ENCODE results near the gene ADAMTS17.

Gene ADAMTS17

GRCh38 chr15:100254691-100255090 is 87.1 kb downstream of the ADAMTS17 start:
- H3K9me2 ChIP-seq (replicated peaks; ENCODE audit: low read depth, low read length), result no peaks in the 10 kb centered on the region
- no peak overlapping the region for H2AFZ ChIP-seq (ENCODE audit: low read length)
- H4K20me1 ChIP-seq (ENCODE audit: insufficient read depth, low read length, poor library complexity, severe bottlenecking), result no peaks in the 10 kb centered on the region
- H3K36me3 ChIP-seq (ENCODE audit: insufficient read depth, low read length), result no peaks in the 10 kb centered on the region; the same call in 1 of the 2 replicates
- H3K79me2 ChIP-seq (ENCODE audit: insufficient read depth, low read length), result no peaks in the 10 kb centered on the region
- peaks cover 3% of the 10 kb centered on the region; the same call in 1 of the 2 replicates for H3K9me3 ChIP-seq (ENCODE audit: insufficient read depth, low read depth, low read length)
- no peaks in the 10 kb centered on the region for H3K27me3 ChIP-seq (ENCODE audit: insufficient read depth, low read length, poor library complexity, severe bottlenecking)
- no peak overlapping the region for H3K4me2 ChIP-seq (ENCODE audit: low read depth, low read length, poor library complexity, severe bottlenecking)
- no peak for TF ChIP-seq EZH2phosphoT487 (IDR thresholded peaks at IDR 0.05; ENCODE audit: borderline replicate concordance)
- TF ChIP-seq, protein P1, sequence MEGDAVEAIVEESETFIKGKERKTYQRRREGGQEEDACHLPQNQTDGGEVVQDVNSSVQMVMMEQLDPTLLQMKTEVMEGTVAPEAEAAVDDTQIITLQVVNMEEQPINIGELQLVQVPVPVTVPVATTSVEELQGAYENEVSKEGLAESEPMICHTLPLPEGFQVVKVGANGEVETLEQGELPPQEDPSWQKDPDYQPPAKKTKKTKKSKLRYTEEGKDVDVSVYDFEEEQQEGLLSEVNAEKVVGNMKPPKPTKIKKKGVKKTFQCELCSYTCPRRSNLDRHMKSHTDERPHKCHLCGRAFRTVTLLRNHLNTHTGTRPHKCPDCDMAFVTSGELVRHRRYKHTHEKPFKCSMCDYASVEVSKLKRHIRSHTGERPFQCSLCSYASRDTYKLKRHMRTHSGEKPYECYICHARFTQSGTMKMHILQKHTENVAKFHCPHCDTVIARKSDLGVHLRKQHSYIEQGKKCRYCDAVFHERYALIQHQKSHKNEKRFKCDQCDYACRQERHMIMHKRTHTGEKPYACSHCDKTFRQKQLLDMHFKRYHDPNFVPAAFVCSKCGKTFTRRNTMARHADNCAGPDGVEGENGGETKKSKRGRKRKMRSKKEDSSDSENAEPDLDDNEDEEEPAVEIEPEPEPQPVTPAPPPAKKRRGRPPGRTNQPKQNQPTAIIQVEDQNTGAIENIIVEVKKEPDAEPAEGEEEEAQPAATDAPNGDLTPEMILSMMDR (conservative IDR thresholded peaks at IDR 0.05; ENCODE audit: low read length), result no peak
- H3F3A ChIP-seq (ENCODE audit: low read depth), result no peaks in the 10 kb centered on the region
- no peak overlapping the region for H3K4me3 ChIP-seq (ENCODE audit: low read length, poor library complexity, severe bottlenecking)
- H3K4me1 ChIP-seq (ENCODE audit: insufficient read depth, low read length, poor library complexity, severe bottlenecking), result peaks cover 10% of the 10 kb centered on the region
- H3K9ac ChIP-seq (ENCODE audit: low read depth, low read length, poor library complexity, severe bottlenecking), result no peak overlapping the region

GRCh38 chr15:100254285-100254684 is 87.5 kb downstream of the ADAMTS17 start:
- no peaks in the 10 kb centered on the region; the same call in 1 of the 2 replicates for H3K36me3 ChIP-seq (ENCODE audit: insufficient read depth, low read length)

GRCh38 chr15:100253640-100254039 is 88.1 kb downstream of the ADAMTS17 start:
- H3K79me2 ChIP-seq (ENCODE audit: insufficient read depth, low read length), result no peaks in the 10 kb centered on the region
- peaks cover 2% of the 10 kb centered on the region; the same call in 1 of the 2 replicates for H3K9me3 ChIP-seq (ENCODE audit: insufficient read depth, low read depth, low read length)
- H3K4me2 ChIP-seq (ENCODE audit: low read depth, low read length, poor library complexity, severe bottlenecking), result peak overlapping the region; percentile 28
- no peaks in the 10 kb centered on the region for H3F3A ChIP-seq (ENCODE audit: low read depth)
- H3K4me3 ChIP-seq (ENCODE audit: low read length, poor library complexity, severe bottlenecking), result no peak overlapping the region
- TF ChIP-seq, protein P1 (conservative IDR thresholded peaks at IDR 0.05; ENCODE audit: low read length), result no peak
- no peak for TF ChIP-seq EZH2phosphoT487 (IDR thresholded peaks at IDR 0.05; ENCODE audit: borderline replicate concordance)
- no peaks in the 10 kb centered on the region for H3K27me3 ChIP-seq (ENCODE audit: insufficient read depth, low read length, poor library complexity, severe bottlenecking)
- H3K9me2 ChIP-seq (replicated peaks; ENCODE audit: low read depth, low read length), result no peaks in the 10 kb centered on the region
- H4K20me1 ChIP-seq (ENCODE audit: insufficient read depth, low read length, poor library complexity, severe bottlenecking), result no peaks in the 10 kb centered on the region
- peak overlapping the region; percentile 70 for H2AFZ ChIP-seq (ENCODE audit: low read length)
- no peaks in the 10 kb centered on the region; the same call in 1 of the 2 replicates for H3K36me3 ChIP-seq (ENCODE audit: insufficient read depth, low read length)
- H3K9ac ChIP-seq (ENCODE audit: low read depth, low read length, poor library complexity, severe bottlenecking), result no peak overlapping the region
- peaks cover 10% of the 10 kb centered on the region for H3K4me1 ChIP-seq (ENCODE audit: insufficient read depth, low read length, poor library complexity, severe bottlenecking)

More at GRCh38 chr15:100254285-100254684, 87.5 kb downstream of the ADAMTS17 start:
- Histone ChIP-seq H3K4me1 (ENCODE audit: insufficient read depth, low read length, poor library complexity, severe bottlenecking) (peaks cover 10% of the 10 kb centered on the region), H3K9ac (ENCODE audit: low read depth, low read length, poor library complexity, severe bottlenecking) (no peak overlapping the region), H3K9me2 (replicated peaks; ENCODE audit: low read depth, low read length) (no peaks in the 10 kb centered on the region), H3K9me3 (ENCODE audit: insufficient read depth, low read depth, low read length) (peaks cover 3% of the 10 kb centered on the region; the same call in 1 of the 2 replicates), H3K27me3 (ENCODE audit: insufficient read depth, low read length, poor library complexity, severe bottlenecking) (no peaks in the 10 kb centered on the region), H3K79me2 (ENCODE audit: insufficient read depth, low read length) (no peaks in the 10 kb centered on the region), H4K20me1 (ENCODE audit: insufficient read depth, low read length, poor library complexity, severe bottlenecking) (no peaks in the 10 kb centered on the region), H3F3A (ENCODE audit: low read depth) (no peaks in the 10 kb centered on the region), H3K4me2 (ENCODE audit: low read depth, low read length, poor library complexity, severe bottlenecking) (no peak overlapping the region), H2AFZ (ENCODE audit: low read length) (no peak overlapping the region), H3K4me3 (ENCODE audit: low read length, poor library complexity, severe bottlenecking) (no peak overlapping the region)
- TF ChIP-seq, protein P1 (conservative IDR thresholded peaks at IDR 0.05; ENCODE audit: low read length), result no peak
- no peak for TF ChIP-seq EZH2phosphoT487 (IDR thresholded peaks at IDR 0.05; ENCODE audit: borderline replicate concordance)
